T-helper 2 cell treated with Interferon-gamma antibody and Interleukin-4, amounts not matched to agents 100 ng/mL and 5 ng/mL, for 36 hours (primary cell): Measurements from ENCODE around the gene NEUROD1. TPM values are rescaled to one million over a fixed set of nuclear protein-coding genes. Genes with fewer than 3 reads are reported as not detected.

Experiments used
- intact Hi-C: fragments of 100-400 bp; cut with micrococcal nuclease; formaldehyde crosslinking; loops from one replicate; pipeline ENCODE4 v1.15.1; 2023
- total RNA-seq: library from RNA; stranded (reverse); gene quantifications from 2 replicates; pipeline ENCODE4 v1.2.3, GENCODE V29; 2022

NEUROD1 gene
- total RNA-seq, 1 donor from 2014 or later = not detected

- intact Hi-C loops = no loop called here
Measured at GRCh38 chr2:181680937-181681811, 857 bp upstream of the NEUROD1 start.

- intact Hi-C loops = loop anchor here (5.0 kb wide), 1 partner anchor 107 kb away; no protein-coding TSS in a partner anchor
Measured at GRCh38 chr2:181679544-181679979, 755 bp downstream of the NEUROD1 start.

GRCh38 chr2:181678861-181679543, 1.3 kb downstream of the NEUROD1 start:
- intact Hi-C loops = loop anchor here (5.0 kb wide), 1 partner anchor 107 kb away; no protein-coding TSS in a partner anchor

GRCh38 chr2:181677912-181678586, 2.3 kb downstream of the NEUROD1 start:
- intact Hi-C loops = loop anchor here (5.0 kb wide), 1 partner anchor 106 kb away; no protein-coding TSS in a partner anchor

GRCh38 chr2:181675254-181675653, 5.1 kb downstream of the NEUROD1 start:
- intact Hi-C loops = loop anchor here (5.0 kb wide), 1 partner anchor 103 kb away; no protein-coding TSS in a partner anchor

- intact Hi-C loops = no loop called here
Measured at GRCh38 chr2:181674461-181674860, 5.9 kb downstream of the NEUROD1 start.

GRCh38 chr2:181673173-181673572, 7.1 kb downstream of the NEUROD1 start:
- intact Hi-C loops = no loop called here

GRCh38 chr2:181672255-181673008, 7.9 kb downstream of the NEUROD1 start:
- intact Hi-C loops = no loop called here

GRCh38 chr2:181670632-181671031, 9.7 kb downstream of the NEUROD1 start:
- intact Hi-C loops = no loop called here

- intact Hi-C loops = no loop called here
Measured at GRCh38 chr2:181667234-181667633, 13.1 kb downstream of the NEUROD1 start.

- intact Hi-C loops = no loop called here
Measured at GRCh38 chr2:181662287-181662686, 18.0 kb downstream of the NEUROD1 start.

GRCh38 chr2:181660181-181660580, 20.1 kb downstream of the NEUROD1 start:
- intact Hi-C loops = no loop called here

- intact Hi-C loops = loop anchor here (5.0 kb wide), 1 partner anchor 71 kb away; no protein-coding TSS in a partner anchor
Measured at GRCh38 chr2:181658444-181658843, 21.9 kb downstream of the NEUROD1 start.

GRCh38 chr2:181657379-181657778, 22.9 kb downstream of the NEUROD1 start:
- intact Hi-C loops = loop anchor here (5.0 kb wide), 1 partner anchor 70 kb away; no protein-coding TSS in a partner anchor

GRCh38 chr2:181656450-181657291, 23.6 kb downstream of the NEUROD1 start, which contains the start of gene CERKL:
Gene CERKL (minus strand): TSS chr2:181657105. CDS start chr2:181657006, 99 bp downstream.
- intact Hi-C loops = loop anchor here (5.0 kb wide), 1 partner anchor 69 kb away; no protein-coding TSS in a partner anchor

- intact Hi-C loops = loop anchor here (5.0 kb wide), 1 partner anchor 68 kb away; no protein-coding TSS in a partner anchor
Measured at GRCh38 chr2:181655519-181655918, 24.8 kb downstream of the NEUROD1 start.

GRCh38 chr2:181649436-181649979, 30.8 kb downstream of the NEUROD1 start:
- intact Hi-C loops = no loop called here

- intact Hi-C loops = no loop called here
Measured at GRCh38 chr2:181648478-181649155, 31.7 kb downstream of the NEUROD1 start.
